Breast epithelium (tissue), 4 donors: ENCODE data around the gene PLB1. TPM values are rescaled to one million over a fixed set of nuclear protein-coding genes. Genes with fewer than 3 reads are reported as not detected.
"Not testable (repeated sequence)": the region's sequence is repeated elsewhere in the genome, so short reads cannot be mapped to it uniquely, and the experiment has no call there.

Experiments used
- DNase-seq, 2 donors: peaks; one replicate each; pipeline ENCODE4 v3.0.0-alpha.2; 2019; ENCODE audit warnings: low spot score in 2 of 2
- H3K27ac ChIP-seq, 2 donors: fragments of 200-600 bp; sonication (generic) in 1 of 2; one replicate each; pipeline ENCODE4 v1.5.1; 2016 to 2019; ENCODE audit warnings: mild to moderate bottlenecking in 1 of 2
- H3K27me3 ChIP-seq, 2 donors: fragments of 200-600 bp; sonication (generic) in 1 of 2; one replicate each; pipeline versions ENCODE4 v1.5.1 to v1.6.0; 2017 to 2019; ENCODE audit warnings: control low read depth in 1 of 2, mild to moderate bottlenecking in 1 of 2
- H3K36me3 ChIP-seq: fragments of 200-600 bp; one replicate; pipeline ENCODE4 v1.5.1; 2019
- H3K4me1 ChIP-seq, 2 donors: fragments of 200-600 bp; sonication (generic); one replicate each; pipeline ENCODE4 v1.5.1; 2016 to 2019; ENCODE audit warnings: control low read depth in 1 of 2
- H3K4me3 ChIP-seq, 3 donors: fragments of 200-600 bp; sonication (generic); 1 replicate in 2 of 3; 2 replicates in 1 of 3; pipeline ENCODE4 v1.5.1; 2016 to 2019; ENCODE audit warnings: mild to moderate bottlenecking in 3 of 3, moderate library complexity in 2 of 3
- H3K9me3 ChIP-seq, 2 donors: fragments of 200-600 bp; sonication (generic) in 1 of 2; one replicate each; pipeline ENCODE4 v1.5.1; 2016 to 2019; ENCODE audit warnings: control low read depth in 1 of 2
- CTCF ChIP-seq, 3 donors: fragments of 450-650 bp; IDR thresholded peaks; one replicate each; pipeline ENCODE4 v1.5.1; 2016 to 2017; ENCODE audit warnings: antibody characterized with exemption in 3 of 3, mild to moderate bottlenecking in 3 of 3, moderate library complexity in 3 of 3
- POLR2A ChIP-seq: fragments of 450-650 bp; IDR thresholded peaks from one replicate; pipeline ENCODE4 v1.6.1; 2016; ENCODE audit warnings: antibody characterized with exemption, mild to moderate bottlenecking, moderate library complexity
- POLR2AphosphoS5 ChIP-seq, 3 donors: sonication (generic); formaldehyde crosslinking; IDR thresholded peaks; one replicate each; pipeline ENCODE4 v1.6.1; 2017; ENCODE audit warnings: antibody characterized with exemption in 3 of 3
- intact Hi-C: fragments of 100-400 bp; cut with DNase I; formaldehyde crosslinking; loops from one replicate; pipeline ENCODE4 v1.15.1; 2023; ENCODE audit warnings: low total_unique reads
- total RNA-seq, 3 donors: library from RNA; depleted of rRNA; stranded (reverse); fragments of >200 nt; gene quantifications; one replicate each; pipeline ENCODE4 v1.1.0, GENCODE V29; 2016

PLB1 gene
- total RNA-seq, 3 donors from 2014 or later, result 5.6 to 11.9 (median 8.8) TPM

- Histone ChIP-seq H3K27me3 (no peaks in the 10 kb centered on the region), H3K4me3 (no peak overlapping the region), H3K27ac (peak overlapping the region; percentile 58 to 68), H3K36me3 (no peaks in the 10 kb centered on the region), H3K4me1 (peaks cover 0 to 4% of the 10 kb centered on the region in 2 donors), H3K9me3 (no peaks in the 10 kb centered on the region)
- TF ChIP-seq POLR2AphosphoS5 (IDR thresholded peaks at IDR 0.05) (no peak), CTCF (IDR thresholded peaks at IDR 0.05) (no peak), POLR2A (no peak)
- peak in 1 of 2 donors; percentile 68 for DNase-seq
- intact Hi-C loops, result no loop called here
Observed at GRCh38 chr2:28545590-28546200, 49.8 kb downstream of the PLB1 start.

- intact Hi-C loops, result no loop called here
- Histone ChIP-seq H3K9me3 (no peaks in the 10 kb centered on the region), H3K36me3 (no peaks in the 10 kb centered on the region), H3K27ac (peak overlapping the region; percentile 58 to 68), H3K27me3 (no peaks in the 10 kb centered on the region), H3K4me1 (peaks cover 0 to 4% of the 10 kb centered on the region in 2 donors), H3K4me3 (no peak overlapping the region)
- DNase-seq, result no peak
- TF ChIP-seq CTCF (IDR thresholded peaks at IDR 0.05), result no peak
- TF ChIP-seq POLR2AphosphoS5 (IDR thresholded peaks at IDR 0.05), result no peak
- TF ChIP-seq POLR2A, result no peak
Observed at GRCh38 chr2:28546242-28546641, 50.4 kb downstream of the PLB1 start.

GRCh38 chr2:28547223-28547860 lies 51.5 kb downstream of the PLB1 start:
- Histone ChIP-seq H3K36me3 (no peaks in the 10 kb centered on the region), H3K9me3 (no peaks in the 10 kb centered on the region), H3K4me1 (peaks cover 0 to 4% of the 10 kb centered on the region in 2 donors), H3K27ac (peak overlapping the region; percentile 65 to 69), H3K4me3 (no peak overlapping the region), H3K27me3 (no peaks in the 10 kb centered on the region)
- intact Hi-C loops, result no loop called here
- no peak for TF ChIP-seq POLR2A
- DNase-seq, result no peak

GRCh38 chr2:28547906-28548600 lies 52.2 kb downstream of the PLB1 start:
- Histone ChIP-seq H3K27me3 (no peaks in the 10 kb centered on the region), H3K4me1 (peaks cover 0 to 4% of the 10 kb centered on the region in 2 donors), H3K4me3 (no peak overlapping the region), H3K36me3 (no peaks in the 10 kb centered on the region), H3K9me3 (no peaks in the 10 kb centered on the region), H3K27ac (peak overlapping the region in 1 of 2 donors; percentile 65)
- intact Hi-C loops, result no loop called here
- TF ChIP-seq CTCF (IDR thresholded peaks at IDR 0.05) (no peak), POLR2A (no peak), POLR2AphosphoS5 (IDR thresholded peaks at IDR 0.05) (no peak)
- DNase-seq, result no peak

GRCh38 chr2:28550345-28550744 lies 54.5 kb downstream of the PLB1 start:
- H3K4me1 ChIP-seq, DNase-seq, H3K27me3 ChIP-seq, H3K36me3 ChIP-seq, H3K4me3 ChIP-seq, H3K9me3 ChIP-seq, H3K27ac ChIP-seq, intact Hi-C loops: not testable (repeated sequence)
